HepG2 (cell line): Measurements from ENCODE around the gene RANBP3. TPM values are rescaled to one million over a fixed set of nuclear protein-coding genes. Genes with fewer than 3 reads are reported as not detected.

Source experiments
- BCL6 ChIP-seq: IDR thresholded peaks from 2 replicates; pipeline ENCODE4 v1.6.1; 2016; ENCODE audit warnings: missing genetic modification reagents, missing compliant biosample characterization
- ETV5 ChIP-seq: IDR thresholded peaks from 2 replicates; pipeline ENCODE4 v1.6.1; 2018; ENCODE audit warnings: missing biosample characterization, missing genetic modification reagents, inconsistent platforms, borderline replicate concordance
- FOXJ3 ChIP-seq: sonication (generic); formaldehyde crosslinking; IDR thresholded peaks from 2 replicates; pipeline ENCODE4 v1.4.0; 2020; ENCODE audit warnings: missing genetic modification reagents, mild to moderate bottlenecking, borderline replicate concordance
- IRF9 ChIP-seq: sonication (generic); formaldehyde crosslinking; IDR thresholded peaks from 2 replicates; pipeline ENCODE4 v1.8.0; 2022; ENCODE audit warnings: missing genetic modification reagents, mild to moderate bottlenecking, borderline replicate concordance
- KDM3A ChIP-seq: IDR thresholded peaks from 2 replicates; pipeline ENCODE4 v1.6.1; 2018; ENCODE audit warnings: low read depth, missing compliant biosample characterization
- PAX8 ChIP-seq: sonication (generic); formaldehyde crosslinking; IDR thresholded peaks from 2 replicates; pipeline ENCODE4 v1.8.0; 2022; ENCODE audit warnings: mild to moderate bottlenecking, missing genetic modification reagents, borderline replicate concordance
- STAG1 ChIP-seq: sonication (generic); formaldehyde crosslinking; IDR thresholded peaks from 2 replicates; pipeline ENCODE4 v1.4.0; 2020; ENCODE audit warnings: missing genetic modification reagents
- ZFP91 ChIP-seq: sonication (generic); formaldehyde crosslinking; IDR thresholded peaks from 2 replicates; pipeline ENCODE4 v1.9.0; 2022; ENCODE audit warnings: missing genetic modification reagents, mild to moderate bottlenecking, borderline replicate concordance
- ZNF235 ChIP-seq: sonication (generic); formaldehyde crosslinking; IDR thresholded peaks from 2 replicates; pipeline ENCODE4 v1.8.1; 2023; ENCODE audit warnings: mild to moderate bottlenecking, missing genetic modification reagents, borderline replicate concordance
- ZNF281 ChIP-seq: sonication (generic); formaldehyde crosslinking; IDR thresholded peaks from 2 replicates; pipeline ENCODE4 v1.4.0; 2020; ENCODE audit warnings: missing genetic modification reagents, borderline replicate concordance
- ZNF501 ChIP-seq: sonication (generic); formaldehyde crosslinking; IDR thresholded peaks from 2 replicates; pipeline ENCODE4 v1.5.1; 2020; ENCODE audit warnings: mild to moderate bottlenecking, moderate library complexity, missing genetic modification reagents
- ZNF577 ChIP-seq: sonication (generic); formaldehyde crosslinking; IDR thresholded peaks from 2 replicates; pipeline ENCODE4 v1.4.0; 2020; ENCODE audit warnings: mild to moderate bottlenecking, low read depth, missing genetic modification reagents, borderline replicate concordance
- polyA plus RNA-seq, 8 experiments: library from polyadenylated mRNA; depleted of rRNA in 3 of 8; stranded (reverse) in 7 of 8; unstranded in 1 of 8; fragments of >200 nt; fragmentation: Illumina TruSeq in 4 of 8; extraction: Trizol in 4 of 8; gene quantifications; 2 replicates each; pipeline versions ENCODE4 v1.2.1 to v1.2.3, GENCODE V29; 2011 to 2016; ENCODE audit warnings: low read depth in 4 of 8, missing spikeins in 1 of 8, mixed read lengths in 1 of 8; ENCODE audit not compliant: insufficient read depth in 1 of 8
- total RNA-seq, 5 experiments: library from RNA; depleted of rRNA; stranded (reverse); fragments of >200 nt; fragmentation: Illumina TruSeq; extraction: Trizol; gene quantifications; 2 replicates each; pipeline ENCODE4 v1.2.3, GENCODE V29; 2016; ENCODE audit warnings: low read depth in 1 of 5

The RANBP3 gene
- total and polyA plus RNA-seq, 2 of the 13 experiments (the other 11 are each of a cell fraction or from before 2014, with no cell fraction given) = 39.5 to 149 TPM

- TF ChIP-seq ZFP91 (CRISPR knock-in tag) = peak; percentile 60
- 0 out of 2 replicates have a peak, but pooled peaks have one; percentile 45 for TF ChIP-seq IRF9 (CRISPR knock-in tag)
- peak; percentile 39; the same call in 1 of the 2 replicates for TF ChIP-seq ETV5 (CRISPR knock-in tag)
- TF ChIP-seq ZNF235 (CRISPR knock-in tag) = no peak
- TF ChIP-seq BCL6 = peak; percentile 53; the same call in 1 of the 2 replicates
- TF ChIP-seq PAX8 (CRISPR knock-in tag) = 0 out of 2 replicates have a peak, but pooled peaks have one; percentile 44
- TF ChIP-seq FOXJ3 (CRISPR knock-in tag) = peak; percentile 29; the same call in 1 of the 2 replicates
- TF ChIP-seq ZNF501 = 0 out of 2 replicates have a peak, but pooled peaks have one; percentile 2
- TF ChIP-seq KDM3A (CRISPR knock-in tag) = peak; percentile 76; the same call in 1 of the 2 replicates
- TF ChIP-seq ZNF577 = no peak
- TF ChIP-seq ZNF281 (CRISPR knock-in tag) = no peak
- peak; percentile 96 for TF ChIP-seq STAG1 (CRISPR knock-in tag)
Observed at GRCh38 chr19:6021878-6022569, 44.1 kb upstream of the RANBP3 start (continued).
